Naive thymus-derived CD8-positive, alpha-beta T cell (primary cell): ENCODE data around the gene SPATA20. TPM values are rescaled to one million over a fixed set of nuclear protein-coding genes. Genes with fewer than 3 reads are reported as not detected.

Experiments used
- ATAC-seq, 2 donors: fragments of 150-1000 bp; cut with Tn5 transposase in 1 of 2; sonication (Bioruptor Pico), chemical (Tn5 transposase) in 1 of 2; 1 replicate in 1 of 2; 2 replicates in 1 of 2; pipeline ENCODE4 v1.10.0; 2021; ENCODE audit warnings: mild to moderate bottlenecking in 2 of 2, moderate library complexity in 2 of 2
- POLR2A ChIA-PET: fragments of 350-600 bp; sonication (Branson Sonifier 250); formaldehyde crosslinking; loops from one replicate; lab custom pipeline; 2021; ENCODE audit warnings: antibody characterized with exemption; lab: Charles Lee
- DNase-seq, 10 donors: peaks; one replicate each; pipeline versions ENCODE4 v3.0.0 to v3.0.0-alpha.2; 2020 to 2022
- H3K27ac Mint-ChIP-seq, 10 donors: one replicate each; pipeline ENCODE4 v1.8.0; 2020 to 2022; ENCODE audit warnings: mild to moderate bottlenecking in 10 of 10, mixed read lengths in 10 of 10, moderate library complexity in 4 of 10, inconsistent platforms in 1 of 10
- H3K27me3 Mint-ChIP-seq, 5 donors: one replicate each; pipeline ENCODE4 v1.8.0; 2021 to 2022; ENCODE audit warnings: mixed read lengths in 5 of 5
- H3K36me3 Mint-ChIP-seq, 3 donors: one replicate each; pipeline ENCODE4 v1.8.0; 2020 to 2022; ENCODE audit warnings: mixed read lengths in 3 of 3, mild to moderate bottlenecking in 2 of 3, inconsistent platforms in 1 of 3
- H3K4me1 Mint-ChIP-seq, 4 donors: one replicate each; pipeline ENCODE4 v1.8.0; 2021 to 2022; ENCODE audit warnings: mixed read lengths in 4 of 4
- H3K4me3 Mint-ChIP-seq, 10 donors: one replicate each; pipeline ENCODE4 v1.8.0; 2020 to 2022; ENCODE audit warnings: mild to moderate bottlenecking in 10 of 10, mixed read lengths in 10 of 10, moderate library complexity in 6 of 10, inconsistent platforms in 1 of 10
- H3K9me3 Mint-ChIP-seq, 9 donors: one replicate each; pipeline ENCODE4 v1.8.0; 2020 to 2022; ENCODE audit warnings: mixed read lengths in 9 of 9, mild to moderate bottlenecking in 3 of 9, inconsistent platforms in 1 of 9, moderate library complexity in 1 of 9
- polyA plus RNA-seq, 3 donors: library from polyadenylated mRNA; unstranded; fragments of 300-500 nt; fragmentation: Illumina TruSeq; gene quantifications; one replicate each; pipeline ENCODE4 v1.2.3, GENCODE V29; 2021
- total RNA-seq, 8 experiments: library from RNA in 2 of 8; stranded (reverse) in 2 of 8; gene quantifications; one replicate each; pipeline ENCODE4 v1.2.3 and lab custom pipeline; 2021 to 2026

Gene SPATA20
- total and polyA plus RNA-seq, 5 experiments from 2014 or later: 6.9 to 39.8 (median 8.9) TPM

DNA sequence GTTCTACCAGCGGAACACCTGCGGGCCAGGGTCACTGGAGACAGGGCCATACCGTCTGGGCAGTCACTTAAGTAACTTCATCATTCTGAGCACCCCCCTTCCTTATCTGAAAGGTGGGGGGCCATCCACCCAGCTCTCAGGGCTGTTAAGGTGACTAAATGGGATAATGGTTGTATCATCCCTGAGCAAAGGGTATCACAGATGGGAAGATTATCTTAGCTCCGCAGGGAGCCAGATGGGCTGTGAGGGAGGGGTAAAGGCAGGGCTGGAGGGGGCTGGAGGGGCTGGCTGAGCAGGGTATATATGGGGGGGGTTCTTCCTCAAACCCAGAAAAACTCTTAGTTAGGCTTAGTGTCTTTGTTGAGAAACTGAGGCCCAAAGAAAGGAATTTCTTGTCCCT lies 10.7 kb downstream of the SPATA20 start:
- Mint-ChIP-seq H3K27ac (no peak overlapping the region), H3K9me3 (no peaks in the 10 kb centered on the region), H3K4me3 (no peak overlapping the region), H3K27me3 (peaks cover 9 to 37% (median 18%) of the 10 kb centered on the region in 5 donors), H3K36me3 (peaks cover 0 to 7% (median 5%) of the 10 kb centered on the region in 3 donors), H3K4me1 (peaks cover 11 to 32% (median 23%) of the 10 kb centered on the region in 4 donors)
- ATAC-seq: no peak
- POLR2A ChIA-PET: no interaction called here
- no peak for DNase-seq

- Mint-ChIP-seq H3K9me3 (no peaks in the 10 kb centered on the region), H3K4me1 (peaks cover 11 to 33% (median 25%) of the 10 kb centered on the region in 4 donors), H3K27ac (peak overlapping the region in 1 of 10 donors; percentile 9), H3K36me3 (peaks cover 0 to 7% (median 5%) of the 10 kb centered on the region in 3 donors), H3K4me3 (peak overlapping the region in 9 of 10 donors; percentile 39 to 93 (median 59)), H3K27me3 (peaks cover 9 to 41% (median 19%) of the 10 kb centered on the region in 5 donors)
- DNase-seq (no peak), ATAC-seq (no peak)
- POLR2A ChIA-PET: no interaction called here
These were observed 11.1 kb downstream of the SPATA20 start for GRCh38 chr17:50558091-50558490.

DNA sequence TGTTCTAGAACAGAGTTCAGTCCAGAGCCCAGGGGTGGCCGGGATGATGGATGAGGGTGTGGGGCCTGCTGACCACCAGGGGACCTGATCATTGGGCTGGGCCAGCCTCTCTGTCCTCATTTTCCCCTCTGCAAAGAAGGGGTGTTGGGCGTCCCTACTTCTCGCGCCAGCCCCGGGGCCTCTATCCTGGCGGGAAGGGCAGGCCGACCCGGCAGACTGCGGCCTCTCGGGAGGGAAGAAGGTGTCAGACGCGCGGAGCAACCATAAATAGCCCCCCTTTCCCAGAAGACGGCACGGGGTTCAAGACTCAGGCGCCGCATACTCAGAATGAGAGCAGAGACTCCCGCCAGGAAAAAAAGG lies 11.6 kb downstream of the SPATA20 start:
- Mint-ChIP-seq H3K27me3 (peaks cover 9 to 45% (median 23%) of the 10 kb centered on the region in 5 donors), H3K36me3 (peaks cover 0 to 5% (median 5%) of the 10 kb centered on the region in 3 donors), H3K9me3 (no peaks in the 10 kb centered on the region), H3K4me1 (peaks cover 11 to 33% (median 25%) of the 10 kb centered on the region in 4 donors), H3K27ac (no peak overlapping the region), H3K4me3 (peak overlapping the region; percentile 38 to 93 (median 67))
- ATAC-seq: no peak
- DNase-seq: no peak
- POLR2A ChIA-PET: no interaction called here

DNA sequence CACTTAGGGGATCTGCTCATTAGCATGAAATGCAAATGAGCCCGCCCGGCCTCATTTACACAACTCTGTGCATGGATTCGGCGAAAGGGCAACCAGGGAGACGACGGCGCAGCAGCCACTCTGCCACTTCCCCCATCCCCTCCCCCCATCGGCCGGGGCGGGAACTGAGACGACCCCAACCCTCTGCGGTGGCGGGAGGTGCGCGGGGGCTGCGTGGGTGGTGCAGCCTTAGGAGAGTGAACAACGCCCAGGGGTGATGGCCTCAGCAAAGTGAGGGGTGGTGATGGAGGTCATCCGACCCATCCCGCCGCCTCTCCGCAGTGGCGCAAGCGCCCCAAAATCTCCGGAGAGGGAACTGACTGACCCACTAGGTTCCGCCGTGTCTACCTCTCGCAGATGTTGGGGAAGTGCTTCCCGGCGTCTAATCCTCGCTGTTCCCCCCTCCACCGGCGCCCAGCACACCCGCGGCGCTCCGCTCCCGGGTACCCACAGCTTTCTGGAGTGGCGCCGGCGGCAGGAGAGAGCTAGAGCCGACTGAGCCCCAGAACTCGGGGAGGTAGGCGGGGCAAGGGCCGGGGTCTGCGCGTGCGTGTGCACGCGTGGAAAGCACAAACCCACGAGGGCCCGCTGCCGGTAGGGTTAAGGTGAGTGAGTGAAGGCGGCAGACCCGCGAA lies 12.1 kb downstream of the SPATA20 start:
- Mint-ChIP-seq H3K27me3 (peaks cover 12 to 50% (median 27%) of the 10 kb centered on the region in 5 donors), H3K36me3 (peaks cover 0 to 5% (median 5%) of the 10 kb centered on the region in 3 donors), H3K4me1 (peaks cover 11 to 38% (median 25%) of the 10 kb centered on the region in 4 donors), H3K9me3 (no peaks in the 10 kb centered on the region), H3K27ac (no peak overlapping the region), H3K4me3 (peak overlapping the region; percentile 64 to 93 (median 82))
- DNase-seq: peak in 1 of 10 donors; percentile 24
- no peak for ATAC-seq
- POLR2A ChIA-PET: interaction anchor here (1.1 to 1.2 kb wide), 2 partner anchors 14 to 308 kb away, joined by 3 read pairs; no protein-coding TSS in a partner anchor

GRCh38 chr17:50559674-50560184 lies 12.8 kb downstream of the SPATA20 start:
- no peak overlapping the region for H3K27ac Mint-ChIP-seq
- POLR2A ChIA-PET: interaction anchor here (1.1 to 1.2 kb wide), 2 partner anchors 14 to 307 kb away, joined by 3 read pairs; no protein-coding TSS in a partner anchor
- DNase-seq: peak in 1 of 10 donors; percentile 23

GRCh38 chr17:50560185-50560824 lies 13.3 kb downstream of the SPATA20 start, which contains the start of gene CACNA1G:
TSS of gene CACNA1G (plus strand) at chr17:50560715. CDS start at chr17:50561460, 745 bp downstream.
- Mint-ChIP-seq H3K36me3 (peaks cover 0 to 4% (median 4%) of the 10 kb centered on the region in 3 donors), H3K4me1 (peaks cover 11 to 47% (median 26%) of the 10 kb centered on the region in 4 donors), H3K9me3 (no peaks in the 10 kb centered on the region), H3K27me3 (peaks cover 14 to 62% (median 35%) of the 10 kb centered on the region in 5 donors), H3K27ac (peak within 1 kb of the TSS in 1 of 10 donors; percentile 41), H3K4me3 (peak within 1 kb of the TSS; percentile 76 to 93 (median 83))
- ATAC-seq (peak; percentile 86 to 87), DNase-seq (peak; percentile 76 to 88 (median 82))
- POLR2A ChIA-PET: interaction anchor here (1.1 to 1.2 kb wide), 3 partner anchors 15 to 306 kb away, joined by 3 to 5 read pairs (median 3); no protein-coding TSS in a partner anchor

More at GRCh38 chr17:50559674-50560184, 12.8 kb downstream of the SPATA20 start:
- H3K4me3 Mint-ChIP-seq: peak overlapping the region; percentile 76 to 93 (median 83)
- H3K4me1 Mint-ChIP-seq: peaks cover 11 to 41% (median 25%) of the 10 kb centered on the region in 4 donors
- ATAC-seq: peak; percentile 16 to 18
- H3K27me3 Mint-ChIP-seq: peaks cover 12 to 57% (median 30%) of the 10 kb centered on the region in 5 donors
- no peaks in the 10 kb centered on the region for H3K9me3 Mint-ChIP-seq
- peaks cover 0 to 5% (median 5%) of the 10 kb centered on the region in 3 donors for H3K36me3 Mint-ChIP-seq

GRCh38 chr17:50560931-50561745 lies 14.2 kb downstream of the SPATA20 start:
- DNase-seq: peak in 2 of 10 donors; percentile 21 to 25
- peak overlapping the region in 6 of 10 donors; percentile 31 to 83 (median 52) for H3K4me3 Mint-ChIP-seq
- no peak overlapping the region for H3K27ac Mint-ChIP-seq
- peaks cover 14 to 55% (median 30%) of the 10 kb centered on the region in 4 donors for H3K4me1 Mint-ChIP-seq
- H3K9me3 Mint-ChIP-seq: no peaks in the 10 kb centered on the region
- no peaks in the 10 kb centered on the region for H3K36me3 Mint-ChIP-seq
- H3K27me3 Mint-ChIP-seq: peaks cover 15 to 71% (median 42%) of the 10 kb centered on the region in 5 donors
- POLR2A ChIA-PET: interaction anchor here (0.7 to 1.2 kb wide), 3 partner anchors 9 to 20 kb away, joined by 3 to 5 read pairs (median 3); no protein-coding TSS in a partner anchor
- peak; percentile 11 to 14 for ATAC-seq

DNA sequence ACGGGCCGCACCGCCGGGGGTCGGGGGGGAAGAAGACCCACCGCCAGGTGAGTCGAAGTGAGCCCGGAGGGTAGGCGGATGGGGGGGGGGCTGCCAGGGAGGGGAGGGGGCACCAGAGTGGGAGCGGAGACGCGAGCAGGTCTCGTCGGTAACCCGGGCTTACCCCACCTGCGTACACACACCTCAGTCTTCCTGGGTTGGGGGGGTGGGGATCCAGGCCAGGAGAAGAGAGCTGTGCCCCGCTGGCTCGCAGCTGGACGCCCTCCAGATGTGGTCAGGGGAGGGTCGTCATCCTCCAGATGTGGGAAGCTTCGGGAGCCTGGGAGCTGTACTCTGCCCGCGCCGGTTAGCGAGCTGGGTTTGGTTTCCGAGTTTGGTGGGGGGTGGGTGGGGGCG lies 14.8 kb downstream of the SPATA20 start:
- Mint-ChIP-seq H3K9me3 (no peaks in the 10 kb centered on the region), H3K27ac (no peak overlapping the region), H3K27me3 (peaks cover 20 to 77% (median 48%) of the 10 kb centered on the region in 5 donors), H3K4me3 (peak overlapping the region in 7 of 10 donors; percentile 23 to 75 (median 56)), H3K4me1 (peaks cover 14 to 56% (median 31%) of the 10 kb centered on the region in 4 donors), H3K36me3 (no peaks in the 10 kb centered on the region)
- POLR2A ChIA-PET: interaction anchor here (0.7 to 1.2 kb wide), 3 partner anchors 10 to 20 kb away, joined by 3 to 5 read pairs (median 3); no protein-coding TSS in a partner anchor
- ATAC-seq (no peak), DNase-seq (no peak)

DNA sequence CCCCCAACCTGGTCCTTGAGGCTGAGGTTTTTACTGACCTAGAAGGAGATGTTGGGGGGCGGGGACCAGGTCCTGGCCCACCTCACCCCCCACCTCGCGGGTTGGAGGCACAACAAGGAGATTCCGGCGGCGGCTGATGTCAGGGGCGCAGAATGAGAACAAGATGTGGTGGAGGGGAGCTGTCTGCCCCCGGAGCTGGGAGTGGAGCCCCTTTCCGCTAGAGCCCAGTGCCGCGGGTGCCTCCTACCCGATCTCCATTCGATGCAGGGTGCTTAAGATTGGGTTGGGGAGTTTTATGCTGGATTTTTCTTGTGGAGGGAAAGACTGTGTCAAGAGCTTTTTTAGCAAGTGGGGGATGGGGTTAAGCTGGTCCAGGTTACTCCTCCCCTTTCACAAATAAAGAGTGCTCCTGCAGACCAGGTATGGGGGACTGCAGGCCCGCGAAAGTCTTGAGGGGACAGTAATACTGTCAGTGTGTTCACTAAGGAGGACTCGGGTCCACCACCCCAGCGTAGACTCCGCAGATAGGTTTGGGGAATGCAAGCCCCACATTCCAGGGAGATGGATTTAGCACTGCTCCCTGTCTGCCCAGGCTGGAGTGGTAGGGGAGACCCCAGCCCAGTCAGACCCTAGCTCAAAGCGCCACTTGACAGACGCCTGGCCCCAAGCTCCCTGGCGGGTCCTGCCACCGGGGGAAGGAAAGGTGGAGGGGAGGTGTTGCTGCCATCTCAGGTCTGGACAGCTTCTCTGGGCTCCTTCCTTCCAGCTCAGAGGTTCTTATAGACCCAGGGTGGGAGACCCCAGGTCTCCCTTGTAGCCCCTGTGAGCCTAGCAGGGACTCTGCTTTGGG lies 15.5 kb downstream of the SPATA20 start:
- Mint-ChIP-seq H3K27ac (peak overlapping the region in 4 of 10 donors; percentile 15 to 90 (median 52)), H3K4me1 (peaks cover 14 to 56% (median 31%) of the 10 kb centered on the region in 4 donors), H3K27me3 (peaks cover 22 to 84% (median 55%) of the 10 kb centered on the region in 5 donors), H3K4me3 (peak overlapping the region; percentile 52 to 83 (median 68)), H3K36me3 (no peaks in the 10 kb centered on the region), H3K9me3 (no peaks in the 10 kb centered on the region)
- DNase-seq: peak in 9 of 10 donors; percentile 26 to 73 (median 40)
- ATAC-seq: peak; percentile 5 to 17
- POLR2A ChIA-PET: interaction anchor here (0.7 to 0.9 kb wide), 3 partner anchors 10 to 13 kb away, joined by 3 read pairs; no protein-coding TSS in a partner anchor

DNA sequence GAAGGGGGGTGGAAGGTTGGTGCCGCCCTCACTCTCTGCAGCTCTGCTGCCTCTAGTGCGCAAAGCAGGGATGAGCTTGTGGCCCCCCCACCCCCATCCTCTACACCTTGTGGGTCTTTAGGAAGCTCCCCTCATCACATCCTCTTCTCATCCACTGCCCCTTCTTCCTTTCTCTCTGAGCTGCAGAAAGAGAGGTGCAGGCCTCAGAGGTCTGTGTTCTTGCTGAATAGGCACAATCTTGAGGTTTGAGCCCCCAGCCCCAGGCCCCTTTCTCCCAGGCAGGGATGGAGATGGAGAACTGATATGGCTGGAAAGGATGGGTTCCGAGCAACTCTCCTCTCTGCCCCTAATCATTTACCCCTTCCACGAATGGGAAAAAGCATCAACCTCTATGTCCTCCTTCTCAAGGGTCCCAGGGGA lies 16.1 kb downstream of the SPATA20 start:
- Mint-ChIP-seq H3K36me3 (no peaks in the 10 kb centered on the region), H3K27ac (no peak overlapping the region), H3K4me3 (peak overlapping the region in 2 of 10 donors; percentile 37 to 55), H3K9me3 (no peaks in the 10 kb centered on the region), H3K27me3 (peaks cover 25 to 87% (median 62%) of the 10 kb centered on the region in 5 donors), H3K4me1 (peaks cover 14 to 56% (median 31%) of the 10 kb centered on the region in 4 donors)
- peak in 1 of 2 donors; percentile 22 for ATAC-seq
- POLR2A ChIA-PET: interaction anchor here (0.7 kb wide), 1 partner anchor 14 kb away, joined by 3 read pairs; no protein-coding TSS in a partner anchor
- peak in 1 of 10 donors; percentile 21 for DNase-seq
